IMR-90 (cell line): ENCODE results near the gene PI4KA. TPM values are rescaled to one million over a fixed set of nuclear protein-coding genes. Genes with fewer than 3 reads are reported as not detected.

Experiments used
- ATAC-seq: fragments of 200-7000 bp; cut with Tn5 transposase; 2 replicates; pipeline ENCODE4 v1.9.1; 2020; ENCODE audit warnings: low read depth, mild to moderate bottlenecking, moderate library complexity
- BruUV-seq: library from RNA; stranded (reverse); fragments of 400-500 nt; replicated peaks from 2 replicates; lab custom pipeline; 2021; lab: Mats Ljungman, UMichigan
- CTCF ChIA-PET: fragments of 300-600 bp; formaldehyde crosslinking; extraction: SDS; loops from one replicate; lab custom pipeline; 2021; ENCODE audit warnings: antibody characterized with exemption; lab: Yijun Ruan, JAX
- POLR2A ChIA-PET: fragments of 300-600 bp; sonication (Branson Sonifier 250); formaldehyde crosslinking; loops from one replicate; lab custom pipeline; 2022; ENCODE audit warnings: antibody characterized with exemption; ENCODE audit not compliant: unreplicated experiment; lab: Charles Lee
- DNase-seq: peaks from one replicate; pipeline ENCODE4 v3.0.0; 2013
- H2AFZ ChIP-seq: replicated peaks from 2 replicates; pipeline ENCODE3; 2013; ENCODE audit warnings: low read length, mild to moderate bottlenecking; ENCODE audit not compliant: poor library complexity
- H2AK5ac ChIP-seq: 2 replicates; pipeline ENCODE4 v1.6.1; 2013; ENCODE audit warnings: low read depth, low read length, inconsistent platforms
- H2AK9ac ChIP-seq: replicated peaks from 2 replicates; pipeline ENCODE3; 2013; ENCODE audit warnings: mild to moderate bottlenecking, low read depth, low read length, moderate library complexity; ENCODE audit not compliant: poor library complexity
- H2BK120ac ChIP-seq: 2 replicates; pipeline ENCODE4 v1.6.1; 2013; ENCODE audit warnings: low read depth, low read length, inconsistent platforms
- H2BK15ac ChIP-seq: 3 replicates; pipeline ENCODE4 v1.6.1; 2013; ENCODE audit warnings: low read depth, low read length, inconsistent platforms
- H2BK20ac ChIP-seq: 2 replicates; pipeline ENCODE4 v1.6.1; 2013; ENCODE audit warnings: low read depth, mild to moderate bottlenecking, inconsistent platforms, low read length, moderate library complexity
- H2BK5ac ChIP-seq: 2 replicates; pipeline ENCODE4 v1.6.1; 2013; ENCODE audit warnings: mild to moderate bottlenecking, low read depth, low read length, inconsistent platforms; ENCODE audit not compliant: poor library complexity, severe bottlenecking
- H3K14ac ChIP-seq: replicated peaks from 2 replicates; pipeline ENCODE4 v1.6.1; 2013; ENCODE audit warnings: low read depth, low read length, inconsistent platforms
- H3K18ac ChIP-seq: 2 replicates; pipeline ENCODE4 v1.6.1; 2013; ENCODE audit warnings: low read depth, low read length, control low read depth
- H3K23ac ChIP-seq: 2 replicates; pipeline ENCODE4 v1.6.1; 2013; ENCODE audit warnings: low read depth, low read length, inconsistent platforms
- H3K27ac ChIP-seq: 2 replicates; pipeline ENCODE4 v1.5.1; 2013; ENCODE audit warnings: mild to moderate bottlenecking, control low read depth, low read length; ENCODE audit not compliant: insufficient read depth
- H3K27me3 ChIP-seq: 2 replicates; pipeline ENCODE4 v1.6.1; 2013; ENCODE audit warnings: low read length; ENCODE audit not compliant: control insufficient read depth, insufficient read depth
- H3K36me3 ChIP-seq: 2 replicates; pipeline ENCODE4 v1.6.1; 2013; ENCODE audit warnings: low read length, mixed read lengths; ENCODE audit not compliant: control insufficient read depth, insufficient read depth
- H3K4ac ChIP-seq: 2 replicates; pipeline ENCODE4 v1.6.1; 2013; ENCODE audit warnings: low read depth, low read length, inconsistent platforms
- H3K4me1 ChIP-seq: 2 replicates; pipeline ENCODE4 v1.6.1; 2013; ENCODE audit warnings: low read length, mixed read lengths; ENCODE audit not compliant: control insufficient read depth, insufficient read depth
- H3K4me2 ChIP-seq: 2 replicates; pipeline ENCODE4 v1.6.1; 2013; ENCODE audit warnings: low read depth, mild to moderate bottlenecking, control low read depth, low read length, moderate library complexity
- H3K4me3 ChIP-seq: 2 replicates; pipeline ENCODE4 v1.5.1; 2013; ENCODE audit warnings: low read depth, mild to moderate bottlenecking, control low read depth, low read length, moderate library complexity; ENCODE audit not compliant: insufficient read depth
- H3K56ac ChIP-seq: 2 replicates; pipeline ENCODE4 v1.6.1; 2013; ENCODE audit warnings: low read length, inconsistent platforms; ENCODE audit not compliant: insufficient read depth; ENCODE audit errors: extremely low read depth
- H3K79me1 ChIP-seq, 2 experiments: 2 replicates each; pipeline ENCODE4 v1.6.1; 2013; ENCODE audit warnings: low read length in 2 of 2, inconsistent platforms in 1 of 2, low read depth in 1 of 2
- H3K9ac ChIP-seq: 2 replicates; pipeline ENCODE4 v1.6.1; 2013; ENCODE audit warnings: low read depth, low read length, control low read depth
- H3K9me1 ChIP-seq: 2 replicates; pipeline ENCODE4 v1.6.1; 2013; ENCODE audit warnings: low read length, inconsistent platforms; ENCODE audit not compliant: insufficient read depth
- H3K9me3 ChIP-seq: 2 replicates; pipeline ENCODE4 v1.6.1; 2013; ENCODE audit warnings: low read length; ENCODE audit not compliant: control insufficient read depth, insufficient read depth
- H4K20me1 ChIP-seq: 2 replicates; pipeline ENCODE4 v1.6.1; 2013; ENCODE audit warnings: low read length, inconsistent platforms; ENCODE audit not compliant: insufficient read depth
- H4K5ac ChIP-seq: 2 replicates; pipeline ENCODE4 v1.6.1; 2013; ENCODE audit warnings: mild to moderate bottlenecking, low read depth, low read length, control low read depth
- H4K8ac ChIP-seq, 2 experiments: 2 replicates each; pipeline ENCODE4 v1.6.1; 2013; ENCODE audit warnings: low read depth in 2 of 2, low read length in 2 of 2, control low read depth in 1 of 2, inconsistent platforms in 1 of 2
- H4K91ac ChIP-seq: 2 replicates; pipeline ENCODE4 v1.6.1; 2013; ENCODE audit warnings: low read depth, low read length, inconsistent platforms; ENCODE audit not compliant: insufficient read depth
- BHLHE40 ChIP-seq: fragments of 150-350 bp; IDR thresholded peaks from 2 replicates; pipeline ENCODE4 v1.6.1; 2016; ENCODE audit warnings: mild to moderate bottlenecking, low read depth, low read length
- CEBPB ChIP-seq: IDR thresholded peaks from 2 replicates; pipeline ENCODE4 v1.6.1; 2012; ENCODE audit warnings: low read depth, low read length, improper control_type of control experiment
- CHD1 ChIP-seq: IDR thresholded peaks from 2 replicates; pipeline ENCODE4 v1.6.1; 2012; ENCODE audit warnings: low read depth, low read length, improper control_type of control experiment
- CTCF ChIP-seq: conservative IDR thresholded peaks from 2 replicates; pipeline ENCODE4 v1.5.1; 2012; ENCODE audit warnings: mild to moderate bottlenecking, low read depth, low read length, improper control_type of control experiment
- ELK1 ChIP-seq: fragments of 150-350 bp; IDR thresholded peaks from 2 replicates; pipeline ENCODE4 v1.6.1; 2016; ENCODE audit warnings: low read depth, mild to moderate bottlenecking, low read length, moderate library complexity, borderline replicate concordance
- FOS ChIP-seq: fragments of 150-350 bp; IDR thresholded peaks from 2 replicates; pipeline ENCODE4 v1.6.1; 2016; ENCODE audit warnings: low read depth, low read length
- MAFK ChIP-seq: IDR thresholded peaks from 2 replicates; pipeline ENCODE4 v1.6.1; 2012; ENCODE audit warnings: low read depth, low read length, improper control_type of control experiment
- MAZ ChIP-seq: IDR thresholded peaks from 2 replicates; pipeline ENCODE4 v1.6.1; 2012; ENCODE audit warnings: low read depth, mild to moderate bottlenecking, low read length, improper control_type of control experiment, moderate library complexity, borderline replicate concordance
- MXI1 ChIP-seq: IDR thresholded peaks from 2 replicates; pipeline ENCODE4 v1.6.1; 2012; ENCODE audit warnings: low read depth, mild to moderate bottlenecking, low read length, moderate library complexity, borderline replicate concordance
- NFE2L2 ChIP-seq: fragments of 150-350 bp; IDR thresholded peaks from 2 replicates; pipeline ENCODE4 v1.6.1; 2016; ENCODE audit warnings: low read depth, mild to moderate bottlenecking, low read length
- POLR2A ChIP-seq: IDR thresholded peaks from 2 replicates; pipeline ENCODE4 v1.6.1; 2012; ENCODE audit warnings: mild to moderate bottlenecking, low read depth, low read length
- RAD21 ChIP-seq: IDR thresholded peaks from 2 replicates; pipeline ENCODE4 v1.6.1; 2012; ENCODE audit warnings: low read length, improper control_type of control experiment
- RCOR1 ChIP-seq: IDR thresholded peaks from 2 replicates; pipeline ENCODE4 v1.6.1; 2012; ENCODE audit warnings: mild to moderate bottlenecking, low read length, improper control_type of control experiment; ENCODE audit not compliant: insufficient replicate concordance
- RFX5 ChIP-seq: IDR thresholded peaks from 2 replicates; pipeline ENCODE4 v1.8.0; 2012; ENCODE audit warnings: low read depth, mild to moderate bottlenecking, low read length, moderate library complexity
- SMC3 ChIP-seq: fragments of 150-350 bp; IDR thresholded peaks from 2 replicates; pipeline ENCODE4 v1.6.1; 2016; ENCODE audit warnings: low read depth, mild to moderate bottlenecking, antibody characterized with exemption, low read length, moderate library complexity
- WGBS, 2 experiments: methylation state at CpG; one replicate each; pipeline versions ENCODE4 v1.1.5 to v1.1.7; 2013; ENCODE audit warnings: missing lambda C conversion rate in 2 of 2; ENCODE audit not compliant: insufficient read length in 1 of 2; ENCODE audit errors: extremely low coverage in 2 of 2; 5-methylcytosine and 5-hydroxymethylcytosine counted together
- dilution Hi-C: fragments of 300-500 bp; cut with HindIII; formaldehyde crosslinking; loops from one replicate; pipeline ENCODE4 v1.14.3; 2018; ENCODE audit warnings: low sequenced_read_pairs; ENCODE audit not compliant: unreplicated experiment
- in situ Hi-C: fragments of 300-500 bp; cut with MboI; formaldehyde crosslinking; loops from 3 replicates; pipeline ENCODE4 v1.14.3; 2019; ENCODE audit warnings: low sequenced_read_pairs, inconsistent platforms, mixed read lengths
- intact Hi-C: fragments of 100-400 bp; cut with micrococcal nuclease; formaldehyde crosslinking; loops from 2 replicates; pipeline ENCODE4 v1.10.0; 2022
- polyA plus RNA-seq, 3 experiments: library from polyadenylated mRNA; depleted of rRNA; stranded (reverse); fragments of >200 nt; gene quantifications; 2 replicates each; pipeline ENCODE4 v1.2.3, GENCODE V29; 2012; ENCODE audit warnings: low replicate concordance in 1 of 3
- total RNA-seq: library from RNA; depleted of rRNA; stranded (reverse); fragments of >200 nt; gene quantifications from 2 replicates; pipeline ENCODE4 v1.2.3, GENCODE V29; 2012

PI4KA gene
- total and polyA plus RNA-seq, 2 of the 4 experiments (the other 2 are of a cell fraction): 16.8 to 35.5 TPM

- dilution Hi-C loops (no loop called here), in situ Hi-C loops (no loop called here), intact Hi-C loops (no loop called here)
- CTCF ChIA-PET: interaction anchor here (0.8 kb wide), 1 partner anchor 14 kb away, joined by 4 read pairs; no protein-coding TSS in a partner anchor
- WGBS, 2 experiments: no CpG with 5 or more reads among the region's 5 CpGs
- no peak overlapping the region for H2BK20ac ChIP-seq
- H2AK5ac ChIP-seq: no peak overlapping the region
- H3K27me3 ChIP-seq: peaks cover 16% of the 10 kb centered on the region
- no peak overlapping the region for H2BK120ac ChIP-seq
- H4K20me1 ChIP-seq: no peaks in the 10 kb centered on the region
- H2AK9ac ChIP-seq: no peak overlapping the region
- POLR2A ChIA-PET: no interaction called here
- no peak overlapping the region for H4K8ac ChIP-seq
- H2BK15ac ChIP-seq: no peak overlapping the region
- H3K14ac ChIP-seq: no peak overlapping the region
- ATAC-seq (no peak), DNase-seq (no peak)
- no peak overlapping the region for H3K4me3 ChIP-seq
- H3K23ac ChIP-seq: no peak overlapping the region
- H3K79me1 ChIP-seq: no peaks in the 10 kb centered on the region
- H3K4me1 ChIP-seq: no peaks in the 10 kb centered on the region
- no peak overlapping the region for H3K9ac ChIP-seq
- H3K18ac ChIP-seq: no peak overlapping the region
- H3K9me1 ChIP-seq: no peaks in the 10 kb centered on the region
- H3K9me3 ChIP-seq: no peaks in the 10 kb centered on the region
- no peak overlapping the region for H3K4me2 ChIP-seq
- H4K91ac ChIP-seq: no peak overlapping the region
- H2BK5ac ChIP-seq: no peak overlapping the region
- no peak overlapping the region for H4K5ac ChIP-seq
- no peak overlapping the region for H3K56ac ChIP-seq
- BruUV-seq: no TSS peak
- H2AFZ ChIP-seq: no peak overlapping the region
- H3K27ac ChIP-seq: no peak overlapping the region
- H3K36me3 ChIP-seq: no peaks in the 10 kb centered on the region
- no peak overlapping the region for H3K4ac ChIP-seq
- TF ChIP-seq MXI1 (no peak), SMC3 (no peak), BHLHE40 (no peak), CEBPB (no peak), RCOR1 (no peak), ELK1 (no peak), FOS (no peak), NFE2L2 (no peak), CHD1 (no peak), RAD21 (no peak), POLR2A (no peak), MAFK (no peak), MAZ (no peak), CTCF (no peak), RFX5 (no peak)
Measured at GRCh38 chr22:20673295-20674195, 185.1 kb downstream of the PI4KA start.
